Endothelial cell of umbilical vein (primary cell): ENCODE results near the gene GTF2H4. TPM values are rescaled to one million over a fixed set of nuclear protein-coding genes. Genes with fewer than 3 reads are reported as not detected.

Experiments used
- BruUV-seq: library from RNA; stranded (reverse); fragments of 400-500 nt; replicated peaks from 2 replicates; lab custom pipeline; 2021; lab: Mats Ljungman, UMichigan
- CTCF ChIA-PET: fragments of 300-600, 350-600 bp; sonication (Branson Sonifier 250); formaldehyde crosslinking; loops from one replicate; lab custom pipeline; 2021; ENCODE audit warnings: antibody characterized with exemption, inconsistent platforms; lab: Charles Lee
- POLR2A ChIA-PET: fragments of 300-600, 350-600 bp; sonication (Branson Sonifier 250); formaldehyde crosslinking; loops from one replicate; lab custom pipeline; 2021; ENCODE audit warnings: antibody characterized with exemption, inconsistent platforms; lab: Charles Lee
- DNase-seq: peaks from one replicate; pipeline ENCODE4 v3.0.0-alpha.2; 2011; ENCODE audit warnings: low read depth, low spot score
- FAIRE-seq: peaks from 2 replicates; lab custom pipeline; 2011; peaks lifted over from hg19 to GRCh38; lab: Jason Lieb, UNC
- H2AFZ ChIP-seq: 2 replicates; pipeline ENCODE4 v1.6.0; 2012; ENCODE audit warnings: low read depth, low read length, control low read depth, inconsistent platforms
- H3K27ac ChIP-seq: 2 replicates; pipeline ENCODE4 v1.5.1; 2011; ENCODE audit warnings: low read depth, mild to moderate bottlenecking, control low read depth, low read length, moderate library complexity; ENCODE audit not compliant: insufficient read depth
- H3K27me3 ChIP-seq, 2 experiments: 2 replicates each; pipeline versions ENCODE4 v1.6.0 to v1.6.1; 2011; ENCODE audit warnings: low read length in 2 of 2, mixed read lengths in 1 of 2; ENCODE audit not compliant: control insufficient read depth in 2 of 2, insufficient read depth in 2 of 2
- H3K36me3 ChIP-seq, 2 experiments: 2 replicates in 1 of 2; 3 replicates in 1 of 2; pipeline ENCODE4 v1.5.1; 2011; ENCODE audit warnings: low read length in 2 of 2, mild to moderate bottlenecking in 1 of 2, moderate library complexity in 1 of 2; ENCODE audit not compliant: control insufficient read depth in 2 of 2, insufficient read depth in 2 of 2; ENCODE audit errors: extremely low read depth in 1 of 2
- H3K4me1 ChIP-seq: 3 replicates; pipeline ENCODE4 v1.5.1; 2011; ENCODE audit warnings: mild to moderate bottlenecking, low read length; ENCODE audit not compliant: control insufficient read depth, insufficient read depth; ENCODE audit errors: extremely low read depth
- H3K4me2 ChIP-seq: 2 replicates; pipeline ENCODE4 v1.6.1; 2011; ENCODE audit warnings: low read length, control low read depth, mixed read lengths; ENCODE audit not compliant: insufficient read depth
- H3K4me3 ChIP-seq, 3 experiments: fragments of 200-600 bp in 1 of 3; sonication (generic), shearing (Covaris generic) in 1 of 3; replicated peaks in 1 of 3; 2 replicates each; pipeline ENCODE4 v1.5.1; 2011 to 2016; ENCODE audit warnings: control low read depth in 3 of 3, low read length in 3 of 3, mild to moderate bottlenecking in 2 of 3, inconsistent platforms in 1 of 3, low read depth in 1 of 3, moderate library complexity in 1 of 3; ENCODE audit not compliant: insufficient read depth in 1 of 3
- H3K79me2 ChIP-seq: 2 replicates; pipeline ENCODE4 v1.6.0; 2012; ENCODE audit warnings: low read length, inconsistent platforms; ENCODE audit not compliant: control insufficient read depth, insufficient read depth
- H3K9ac ChIP-seq: replicated peaks from 2 replicates; pipeline ENCODE3; 2011; ENCODE audit warnings: low read length, control low read depth; ENCODE audit not compliant: insufficient read depth; ENCODE audit errors: extremely low read depth
- H3K9me1 ChIP-seq: replicated peaks from 3 replicates; pipeline ENCODE4 v1.6.0; 2011; ENCODE audit warnings: mild to moderate bottlenecking, low read length; ENCODE audit not compliant: control insufficient read depth, insufficient read depth; ENCODE audit errors: extremely low read depth
- H3K9me3 ChIP-seq: replicated peaks from 2 replicates; pipeline ENCODE4 v1.5.1; 2012; ENCODE audit warnings: low read length, inconsistent platforms; ENCODE audit not compliant: control insufficient read depth, insufficient read depth
- H4K20me1 ChIP-seq: replicated peaks from 2 replicates; pipeline ENCODE3; 2011; ENCODE audit warnings: mild to moderate bottlenecking, low read length; ENCODE audit not compliant: control insufficient read depth, insufficient read depth; ENCODE audit errors: extremely low read depth
- CTCF ChIP-seq, 2 donors: IDR thresholded peaks; 1 replicate in 1 of 2; 2 replicates in 1 of 2; pipeline ENCODE4 v1.5.1; 2011; ENCODE audit warnings: low read length in 2 of 2, mild to moderate bottlenecking in 2 of 2, moderate library complexity in 2 of 2, control low read depth in 1 of 2, inconsistent platforms in 1 of 2, low read depth in 1 of 2; ENCODE audit not compliant: insufficient read depth in 1 of 2; ENCODE audit errors: extremely low read depth in 1 of 2
- EZH2 ChIP-seq: IDR thresholded peaks from 2 replicates; pipeline ENCODE4 v1.6.1; 2012; ENCODE audit warnings: borderline replicate concordance, low read depth, mild to moderate bottlenecking, moderate library complexity, low read length, inconsistent platforms; ENCODE audit not compliant: severe bottlenecking
- FOS ChIP-seq: IDR thresholded peaks from 2 replicates; pipeline ENCODE4 v1.6.1; 2011; ENCODE audit warnings: mild to moderate bottlenecking, low read length, moderate library complexity, borderline replicate concordance; ENCODE audit not compliant: insufficient read depth
- GATA2 ChIP-seq: IDR thresholded peaks from 2 replicates; pipeline ENCODE4 v1.7.0; 2011; ENCODE audit warnings: low read depth, mild to moderate bottlenecking, moderate library complexity, mixed read lengths, low read length; ENCODE audit not compliant: insufficient read length, insufficient read depth
- JUN ChIP-seq: IDR thresholded peaks from 2 replicates; pipeline ENCODE4 v1.6.1; 2011; ENCODE audit warnings: borderline replicate concordance, low read depth; ENCODE audit not compliant: insufficient read length, insufficient read depth
- MAX ChIP-seq: IDR thresholded peaks from 2 replicates; pipeline ENCODE4 v1.6.1; 2011; ENCODE audit not compliant: insufficient read depth, insufficient read length
- MYC ChIP-seq: IDR thresholded peaks from one replicate; pipeline ENCODE4 v1.6.1; 2011; ENCODE audit warnings: mild to moderate bottlenecking, low read depth, low read length
- POLR2A ChIP-seq: IDR thresholded peaks from 2 replicates; pipeline ENCODE4 v1.6.1; 2012; ENCODE audit warnings: low read depth, mild to moderate bottlenecking, control low read depth, low read length
- POLR2AphosphoS5 ChIP-seq: IDR thresholded peaks from 2 replicates; pipeline ENCODE4 v1.6.1; 2012; ENCODE audit warnings: low read depth, mild to moderate bottlenecking, control low read depth, low read length, moderate library complexity; ENCODE audit not compliant: insufficient read depth
- dilution Hi-C: fragments of 300-500 bp; cut with MboI; formaldehyde crosslinking; loops from one replicate; pipeline ENCODE4 v1.15.0; 2019; ENCODE audit warnings: low sequenced_read_pairs; ENCODE audit not compliant: extremely low pct_ligation_motif_present
- intact Hi-C: fragments of 100-400 bp; cut with micrococcal nuclease; formaldehyde crosslinking; loops from one replicate; pipeline ENCODE4 v1.10.0; 2022
- polyA plus RNA-seq, 4 experiments: library from polyadenylated mRNA; depleted of rRNA in 3 of 4; stranded (reverse) in 3 of 4; unstranded in 1 of 4; fragments of >200 nt; gene quantifications; 2 replicates each; pipeline versions ENCODE4 v1.2.1 to v1.2.3, GENCODE V29; 2011 to 2012; ENCODE audit warnings: missing spikeins in 1 of 4
- total RNA-seq: library from RNA; stranded (reverse); gene quantifications from 2 replicates; pipeline ENCODE4 v1.2.3, GENCODE V29; 2021

GTF2H4 gene
- total and polyA plus RNA-seq, 2 donors (not counting 3 experiments of a cell fraction or from before 2014, with no cell fraction given): 40.5 to 52.6 TPM

GRCh38 chr6:30871592-30872183 lies 36.3 kb upstream of the GTF2H4 start:
- DNase-seq (no peak), FAIRE-seq (no peak)
- ChIA-PET POLR2A (no interaction called here), CTCF (no interaction called here)
- no peaks in the 10 kb centered on the region for H3K79me2 ChIP-seq
- no TSS peak for BruUV-seq
- no peak overlapping the region for H3K4me3 ChIP-seq
- intact Hi-C loops (loop anchor here (10.0 kb wide), 1 partner anchor 387 kb away; the partner anchor contains the start of gene HLA-E), dilution Hi-C loops (no loop called here)
- H3K27me3 ChIP-seq: peaks cover 0 to 2% of the 10 kb centered on the region in 2 experiments
- no peak overlapping the region for H3K4me2 ChIP-seq
- H3K4me1 ChIP-seq: peaks cover 11% of the 10 kb centered on the region
- H4K20me1 ChIP-seq: no peaks in the 10 kb centered on the region
- no peaks in the 10 kb centered on the region for H3K9me3 ChIP-seq
- H3K27ac ChIP-seq: no peak overlapping the region
- TF ChIP-seq MYC (no peak), POLR2A (no peak), FOS (no peak), POLR2AphosphoS5 (no peak), EZH2 (no peak), GATA2 (no peak), JUN (no peak), MAX (no peak), CTCF (IDR thresholded peaks at IDR 0.05; ENCODE audit: extremely low read depth in 1 of 2, insufficient read depth in 1 of 2, low read depth in 1 of 2, low read length in 2 of 2) (no peak)
- no peaks in the 10 kb centered on the region for H3K36me3 ChIP-seq
- H3K9ac ChIP-seq: no peak overlapping the region
- no peak overlapping the region for H2AFZ ChIP-seq
- no peaks in the 10 kb centered on the region for H3K9me1 ChIP-seq
